Mesothelial cell of epicardium (in vitro differentiated cells): Measurements from ENCODE around the gene PLEKHG3. TPM values are rescaled to one million over a fixed set of nuclear protein-coding genes. Genes with fewer than 3 reads are reported as not detected.
A peak's percentile ranks its signal among the peaks of the same experiment; 100 is the strongest.

Experiments
- DNase-seq, 2 experiments: peaks; one replicate each; pipeline ENCODE4 v3.0.0; 2021; ENCODE audit warnings: low spot score in 2 of 2; ENCODE audit not compliant: unreplicated experiment in 2 of 2
- H3K27ac Mint-ChIP-seq: 2 replicates; pipeline ENCODE4 v1.8.0; 2021; ENCODE audit warnings: mixed read lengths
- H3K27me3 Mint-ChIP-seq: 2 replicates; pipeline ENCODE4 v1.8.0; 2021; ENCODE audit warnings: low read depth, mixed read lengths
- H3K36me3 Mint-ChIP-seq: 2 replicates; pipeline ENCODE4 v1.8.0; 2021; ENCODE audit warnings: mixed read lengths
- H3K4me1 Mint-ChIP-seq: 2 replicates; pipeline ENCODE4 v1.8.0; 2021; ENCODE audit warnings: mixed read lengths
- H3K4me3 Mint-ChIP-seq: 2 replicates; pipeline ENCODE4 v1.8.0; 2021; ENCODE audit warnings: mild to moderate bottlenecking, moderate library complexity, mixed read lengths
- H3K9me3 Mint-ChIP-seq: 2 replicates; pipeline ENCODE4 v1.8.0; 2021; ENCODE audit warnings: mixed read lengths
- total RNA-seq: library from RNA; stranded (reverse); gene quantifications from 3 replicates; pipeline ENCODE4 v1.2.1, GENCODE V29; 2021
- TF ChIP-seq, protein P1 (sequence below): fragments of 200-600 bp; sonication (generic); IDR thresholded peaks from one replicate; pipeline ENCODE4 v1.5.0; 2021; ENCODE audit warnings: antibody characterized with exemption; ENCODE audit not compliant: unreplicated experiment

PLEKHG3 gene
- total RNA-seq, 1 donor from 2014 or later: 141 TPM

DNA sequence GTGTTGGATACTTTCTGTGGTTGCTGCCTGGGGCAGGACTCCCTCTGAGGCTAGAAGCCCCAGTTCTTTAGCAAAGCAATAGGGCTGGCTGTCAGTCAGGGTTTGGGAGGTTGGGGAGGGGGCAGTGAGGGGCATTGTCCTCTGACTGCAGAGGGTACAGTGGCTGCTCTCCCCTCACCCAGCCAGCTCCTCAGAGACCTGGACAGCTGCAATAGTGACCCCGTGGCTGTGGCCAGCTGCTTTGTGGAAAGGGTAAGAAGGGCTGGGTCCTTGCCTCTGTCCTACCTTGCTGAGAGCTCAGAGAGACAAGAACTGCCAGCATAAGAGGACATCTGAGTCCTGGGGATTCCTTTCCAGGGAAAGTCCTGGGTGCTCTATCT lies 25.8 kb downstream of the PLEKHG3 start:
- Mint-ChIP-seq H3K4me1 (peaks cover 20% of the 10 kb centered on the region), H3K27ac (peak overlapping the region; percentile 59), H3K4me3 (no peak overlapping the region), H3K36me3 (peaks cover 25% of the 10 kb centered on the region), H3K27me3 (no peaks in the 10 kb centered on the region), H3K9me3 (no peaks in the 10 kb centered on the region)
- TF ChIP-seq, protein P1, sequence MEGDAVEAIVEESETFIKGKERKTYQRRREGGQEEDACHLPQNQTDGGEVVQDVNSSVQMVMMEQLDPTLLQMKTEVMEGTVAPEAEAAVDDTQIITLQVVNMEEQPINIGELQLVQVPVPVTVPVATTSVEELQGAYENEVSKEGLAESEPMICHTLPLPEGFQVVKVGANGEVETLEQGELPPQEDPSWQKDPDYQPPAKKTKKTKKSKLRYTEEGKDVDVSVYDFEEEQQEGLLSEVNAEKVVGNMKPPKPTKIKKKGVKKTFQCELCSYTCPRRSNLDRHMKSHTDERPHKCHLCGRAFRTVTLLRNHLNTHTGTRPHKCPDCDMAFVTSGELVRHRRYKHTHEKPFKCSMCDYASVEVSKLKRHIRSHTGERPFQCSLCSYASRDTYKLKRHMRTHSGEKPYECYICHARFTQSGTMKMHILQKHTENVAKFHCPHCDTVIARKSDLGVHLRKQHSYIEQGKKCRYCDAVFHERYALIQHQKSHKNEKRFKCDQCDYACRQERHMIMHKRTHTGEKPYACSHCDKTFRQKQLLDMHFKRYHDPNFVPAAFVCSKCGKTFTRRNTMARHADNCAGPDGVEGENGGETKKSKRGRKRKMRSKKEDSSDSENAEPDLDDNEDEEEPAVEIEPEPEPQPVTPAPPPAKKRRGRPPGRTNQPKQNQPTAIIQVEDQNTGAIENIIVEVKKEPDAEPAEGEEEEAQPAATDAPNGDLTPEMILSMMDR: no peak
- DNase-seq: no peak

DNA sequence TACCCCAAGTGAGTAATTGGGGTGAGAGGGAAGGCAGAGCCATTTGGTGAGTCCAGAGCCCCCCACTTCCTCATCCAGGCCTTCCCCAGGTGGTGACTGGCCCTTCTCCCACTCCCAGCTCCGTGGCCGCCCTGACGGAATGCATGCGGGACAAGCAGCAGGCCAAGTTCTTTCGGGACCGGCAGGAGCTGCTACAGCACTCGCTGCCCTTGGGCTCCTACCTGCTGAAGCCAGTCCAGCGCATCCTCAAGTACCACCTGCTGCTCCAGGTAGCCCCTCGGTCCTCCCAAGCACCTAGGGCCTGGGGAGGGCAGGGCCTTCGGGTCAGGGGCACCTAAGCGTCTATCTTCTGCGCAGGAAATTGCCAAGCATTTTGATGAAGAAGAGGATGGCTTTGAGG lies 26.5 kb downstream of the PLEKHG3 start:
- H3K27ac Mint-ChIP-seq: no peak overlapping the region

DNA sequence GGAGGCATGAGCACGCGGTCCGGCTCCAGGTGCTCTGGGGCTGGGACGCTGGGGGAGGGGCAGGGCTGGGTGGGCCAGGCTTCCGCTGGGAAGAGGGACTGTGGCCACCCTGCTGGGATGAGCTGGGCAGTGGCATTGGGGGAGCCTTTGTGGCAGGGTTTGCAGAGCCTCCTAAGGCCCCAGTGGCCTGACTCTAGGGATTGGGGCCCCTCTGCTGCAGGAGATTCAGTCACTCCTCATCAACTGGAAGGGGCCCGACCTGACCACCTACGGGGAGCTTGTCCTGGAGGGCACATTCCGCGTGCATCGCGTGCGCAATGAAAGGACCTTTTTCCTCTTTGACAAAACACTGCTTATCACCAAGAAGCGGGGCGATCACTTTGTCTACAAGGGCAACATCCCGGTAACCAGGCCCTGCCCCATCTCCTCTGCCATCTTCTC lies 26.9 kb downstream of the PLEKHG3 start:
- Mint-ChIP-seq H3K4me3 (no peak overlapping the region), H3K27ac (no peak overlapping the region), H3K4me1 (peaks cover 10% of the 10 kb centered on the region), H3K36me3 (peaks cover 30% of the 10 kb centered on the region), H3K9me3 (no peaks in the 10 kb centered on the region), H3K27me3 (no peaks in the 10 kb centered on the region)
- DNase-seq: no peak
- TF ChIP-seq, protein P1: no peak

More for the DNA sequence above, 26.5 kb downstream of the PLEKHG3 start:
- no peaks in the 10 kb centered on the region for H3K9me3 Mint-ChIP-seq
- peaks cover 30% of the 10 kb centered on the region for H3K36me3 Mint-ChIP-seq
- no peaks in the 10 kb centered on the region for H3K27me3 Mint-ChIP-seq
- peaks cover 14% of the 10 kb centered on the region for H3K4me1 Mint-ChIP-seq
- DNase-seq: no peak
- TF ChIP-seq, protein P1: no peak
- H3K4me3 Mint-ChIP-seq: no peak overlapping the region

DNA sequence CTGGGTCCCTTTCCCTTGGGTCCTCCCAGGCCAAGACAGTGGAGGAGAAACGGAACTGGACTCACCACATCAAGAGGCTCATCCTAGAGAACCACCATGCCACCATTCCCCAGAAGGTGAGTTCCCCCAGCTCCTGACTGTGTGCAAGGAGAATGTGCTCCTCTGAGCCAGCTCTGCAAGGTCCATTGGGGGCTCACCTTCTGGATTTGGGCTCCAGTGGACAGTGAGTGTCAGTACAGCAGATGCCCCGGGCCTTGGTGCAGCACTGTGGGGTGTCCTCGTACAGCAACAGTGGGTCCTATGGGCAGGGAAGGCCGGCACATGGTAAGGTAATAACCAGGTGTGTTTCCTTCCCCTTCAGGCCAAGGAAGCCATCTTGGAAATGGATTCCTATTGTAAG lies 27.8 kb downstream of the PLEKHG3 start:
- H3K36me3 Mint-ChIP-seq: peaks cover 30% of the 10 kb centered on the region
- DNase-seq: no peak
- H3K9me3 Mint-ChIP-seq: no peaks in the 10 kb centered on the region
- TF ChIP-seq, protein P1: no peak
- no peak overlapping the region for H3K27ac Mint-ChIP-seq
- H3K4me3 Mint-ChIP-seq: no peak overlapping the region
- no peaks in the 10 kb centered on the region for H3K27me3 Mint-ChIP-seq
- H3K4me1 Mint-ChIP-seq: peaks cover 1% of the 10 kb centered on the region

DNA sequence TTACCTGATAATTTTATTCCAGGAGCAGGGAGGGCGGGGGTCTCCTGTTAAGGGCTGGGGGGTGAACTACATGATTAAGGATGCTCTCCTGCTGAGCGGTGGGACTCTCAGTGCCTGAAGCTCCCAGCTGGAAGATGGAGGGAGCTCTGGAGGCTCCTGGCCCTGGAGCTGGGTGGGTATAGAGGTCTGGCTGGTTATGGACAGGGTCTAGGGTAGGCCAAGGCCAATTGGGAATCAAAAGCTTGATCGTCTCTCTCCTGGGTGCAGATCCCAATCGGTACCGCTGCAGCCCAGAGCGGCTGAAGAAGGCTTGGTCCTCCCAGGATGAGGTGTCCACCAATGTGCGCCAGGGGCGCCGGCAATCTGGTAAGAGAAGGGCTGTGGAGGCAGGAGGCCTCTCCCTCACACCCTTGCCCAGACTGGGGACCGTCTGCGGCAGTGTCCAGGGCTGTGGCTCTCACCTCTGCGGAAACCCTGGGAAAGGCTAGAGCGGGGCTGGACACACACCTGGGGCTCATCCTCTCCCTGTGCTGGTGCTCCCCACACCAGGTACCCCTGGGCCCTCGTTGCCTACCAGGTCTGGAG lies 28.4 kb downstream of the PLEKHG3 start:
- Mint-ChIP-seq H3K36me3 (peaks cover 30% of the 10 kb centered on the region), H3K4me1 (peaks cover 1% of the 10 kb centered on the region), H3K9me3 (no peaks in the 10 kb centered on the region), H3K4me3 (no peak overlapping the region), H3K27ac (no peak overlapping the region), H3K27me3 (no peaks in the 10 kb centered on the region)
- TF ChIP-seq, protein P1: no peak
- no peak for DNase-seq

DNA sequence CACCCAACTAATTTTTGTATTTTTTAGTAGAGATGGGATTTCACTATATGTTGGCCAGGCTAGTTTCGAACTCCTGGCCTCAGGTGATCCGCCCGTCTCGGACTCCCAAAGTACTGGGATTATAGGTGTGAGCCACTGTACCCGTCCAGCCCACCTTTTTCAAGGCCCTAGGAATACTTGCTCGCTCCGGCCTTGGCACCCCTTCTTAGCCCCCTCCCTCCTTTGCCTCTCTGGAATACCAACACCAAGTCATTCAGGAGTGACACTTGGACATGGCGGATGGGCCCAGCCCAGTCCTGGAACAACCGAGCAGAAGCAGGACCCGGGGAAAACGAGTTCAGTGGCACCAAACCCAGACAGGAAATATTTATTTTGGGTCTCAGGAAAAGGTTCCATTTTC lies 29.1 kb downstream of the PLEKHG3 start:
- no peak for DNase-seq
- peaks cover 1% of the 10 kb centered on the region for H3K4me1 Mint-ChIP-seq
- TF ChIP-seq, protein P1: no peak

More for the DNA sequence above, 29.1 kb downstream of the PLEKHG3 start:
- Mint-ChIP-seq H3K9me3 (no peaks in the 10 kb centered on the region), H3K27me3 (no peaks in the 10 kb centered on the region), H3K36me3 (peaks cover 30% of the 10 kb centered on the region), H3K4me3 (no peak overlapping the region), H3K27ac (no peak overlapping the region)
